Right renal pelvis (tissue), 4 donors: ENCODE data around the gene OPN1MW. TPM values are rescaled to one million over a fixed set of nuclear protein-coding genes. Genes with fewer than 3 reads are reported as not detected.
"Not testable (repeated sequence)": the region's sequence is repeated elsewhere in the genome, so short reads cannot be mapped to it uniquely, and the experiment has no call there.

Experiments
- DNase-seq, 4 donors: peaks; one replicate each; pipeline ENCODE4 v3.0.0-alpha.2; 2013; ENCODE audit warnings: low read depth in 4 of 4, low spot score in 3 of 4, missing footprints in 1 of 4
- polyA plus RNA-seq, 4 donors: library from polyadenylated mRNA; unstranded; fragments of 120-200 nt; gene quantifications; one replicate each; pipeline ENCODE4 v1.2.1, GENCODE V29; 2013; ENCODE audit not compliant: insufficient read length in 4 of 4

Gene OPN1MW
- polyA plus RNA-seq, 4 donors = not detected

- not testable (repeated sequence) for DNase-seq
These were observed 27.4 kb downstream of the OPN1MW start for GRCh38 chrX:154209670-154210418.

- DNase-seq = not testable (repeated sequence)
These were observed 28.7 kb downstream of the OPN1MW start for GRCh38 chrX:154211057-154211456.

GRCh38 chrX:154211499-154211898 lies 29.1 kb downstream of the OPN1MW start:
- not testable (repeated sequence) for DNase-seq

- not testable (repeated sequence) for DNase-seq
These were observed 37.1 kb downstream of the OPN1MW start, which contains the start of gene OPN1MW2 for GRCh38 chrX:154219456-154219855. Gene OPN1MW2 (plus strand): TSS chrX:154219756. CDS start chrX:154219816, 60 bp downstream.

GRCh38 chrX:154225292-154225691 lies 42.9 kb downstream of the OPN1MW start:
- not testable (repeated sequence) for DNase-seq

GRCh38 chrX:154226706-154227105 lies 44.3 kb downstream of the OPN1MW start:
- not testable (repeated sequence) for DNase-seq

GRCh38 chrX:154231443-154231842 lies 49.0 kb downstream of the OPN1MW start:
- DNase-seq = not testable (repeated sequence)

GRCh38 chrX:154233620-154234019 lies 51.2 kb downstream of the OPN1MW start:
- DNase-seq = not testable (repeated sequence)

GRCh38 chrX:154238939-154239559 lies 56.7 kb downstream of the OPN1MW start:
- DNase-seq = not testable (repeated sequence)

GRCh38 chrX:154239982-154240503 lies 57.6 kb downstream of the OPN1MW start:
- DNase-seq = not testable (repeated sequence)

Other genes with a start within 250 kb of the OPN1MW start
- 10 to 100 TPM; 60.2 to 80.1 (median 66.6) TPM for gene NAA10, start 247.6 kb upstream of the OPN1MW start, polyA plus RNA-seq
- gene RENBP, start 238.0 kb upstream of the OPN1MW start, polyA plus RNA-seq = 10 to 100 TPM; 16.3 to 27.1 (median 18.8) TPM
- gene HCFC1, start 210.8 kb upstream of the OPN1MW start, polyA plus RNA-seq = 10 to 100 TPM; 41.5 to 44.3 (median 41.9) TPM
- 1 to 10 TPM; 6.9 to 9.6 (median 7.4) TPM for gene TMEM187, start 209.8 kb upstream of the OPN1MW start, polyA plus RNA-seq
- 10 to 100 TPM; 48.4 to 62.2 (median 51.7) TPM for gene IRAK1, start 162.7 kb upstream of the OPN1MW start, polyA plus RNA-seq
- 10 to 100 TPM; 30.2 to 36.9 (median 31.6) TPM for gene MECP2, start 84.9 kb upstream of the OPN1MW start, polyA plus RNA-seq
- gene OPN1LW, start 38.4 kb upstream of the OPN1MW start, polyA plus RNA-seq = not detected
- not detected for gene OPN1MW2, start 37.2 kb downstream of the OPN1MW start, polyA plus RNA-seq
- not detected for gene OPN1MW3, start 75.0 kb downstream of the OPN1MW start, polyA plus RNA-seq
- gene TEX28, start 112.5 kb downstream of the OPN1MW start, polyA plus RNA-seq = not detected
- gene TKTL1, start 113.2 kb downstream of the OPN1MW start, polyA plus RNA-seq = under 1 TPM; 0.26 to 0.91 (median 0.45) TPM
- gene FLNA, start 192.0 kb downstream of the OPN1MW start, polyA plus RNA-seq = 100 to 1,000 TPM; 393 to 586 (median 423) TPM
- gene EMD, start 196.7 kb downstream of the OPN1MW start, polyA plus RNA-seq = 10 to 100 TPM; 68.7 to 96.7 (median 74.0) TPM
- 1,000 to 10,000 TPM; 2,815 to 4,008 (median 3,095) TPM for gene RPL10, start 215.8 kb downstream of the OPN1MW start, polyA plus RNA-seq
- 10 to 100 TPM; 10.5 to 16.1 (median 14.1) TPM for gene DNASE1L1, start 226.7 kb downstream of the OPN1MW start, polyA plus RNA-seq
- gene TAFAZZIN, start 228.9 kb downstream of the OPN1MW start, polyA plus RNA-seq = 10 to 100 TPM; 26.3 to 36.4 (median 30.8) TPM
- gene ATP6AP1, start 246.1 kb downstream of the OPN1MW start, polyA plus RNA-seq = 100 to 1,000 TPM; 155 to 184 (median 168) TPM